Panc1 (cell line): ENCODE data around the gene SLC22A5. TPM values are rescaled to one million over a fixed set of nuclear protein-coding genes. Genes with fewer than 3 reads are reported as not detected.

Experiments
- ATAC-seq: fragments of 200-7000 bp; cut with Tn5 transposase; 2 replicates; pipeline ENCODE4 v1.9.1; 2020; ENCODE audit warnings: mild to moderate bottlenecking, moderate library complexity
- BruUV-seq: library from RNA; stranded (reverse); fragments of 400-500 nt; replicated peaks from 2 replicates; lab custom pipeline; 2021; lab: Mats Ljungman, UMichigan
- CTCF ChIA-PET: fragments of 300-600 bp; sonication (Branson Sonifier 250); formaldehyde crosslinking; loops from one replicate; lab custom pipeline; 2022; ENCODE audit warnings: antibody characterized with exemption; lab: Charles Lee
- POLR2A ChIA-PET: fragments of 300-600 bp; sonication (Branson Sonifier 250); formaldehyde crosslinking; loops from one replicate; lab custom pipeline; 2022; ENCODE audit warnings: antibody characterized with exemption; lab: Charles Lee
- DNase-seq: peaks from one replicate; pipeline ENCODE4 v3.0.0-alpha.2; 2010; ENCODE audit warnings: low read depth, low spot score
- H3K27ac ChIP-seq: 2 replicates; pipeline ENCODE4 v1.5.1; 2011; ENCODE audit warnings: mild to moderate bottlenecking, low read length, inconsistent platforms
- H3K27me3 ChIP-seq: fragments of 200-500 bp; sonication (Bioruptor generic); 2 replicates; pipeline ENCODE4 v1.6.0; 2014; ENCODE audit warnings: low read length, inconsistent platforms; ENCODE audit not compliant: control insufficient read depth, insufficient read depth
- H3K36me3 ChIP-seq: fragments of 200-500 bp; sonication (Bioruptor generic); 2 replicates; pipeline ENCODE4 v1.5.1; 2014; ENCODE audit warnings: inconsistent platforms, mild to moderate bottlenecking, low read length, moderate library complexity; ENCODE audit not compliant: control insufficient read depth, insufficient read depth
- H3K4me1 ChIP-seq: 2 replicates; pipeline ENCODE4 v1.5.1; 2011; ENCODE audit warnings: inconsistent platforms, mild to moderate bottlenecking, low read length, moderate library complexity; ENCODE audit not compliant: control insufficient read depth, insufficient read depth
- H3K4me3 ChIP-seq, 2 experiments: 2 replicates each; pipeline ENCODE4 v1.5.1; 2011 to 2012; ENCODE audit warnings: low read depth in 2 of 2, low read length in 2 of 2, mild to moderate bottlenecking in 2 of 2, inconsistent platforms in 1 of 2, moderate library complexity in 1 of 2
- H3K9me3 ChIP-seq: fragments of 200-500 bp; sonication (Bioruptor generic); 2 replicates; pipeline ENCODE4 v1.5.1; 2014; ENCODE audit warnings: low read depth, mild to moderate bottlenecking, inconsistent platforms, low read length, moderate library complexity; ENCODE audit not compliant: control insufficient read depth, insufficient read depth
- CTCF ChIP-seq: fragments of 450-650 bp; IDR thresholded peaks from 2 replicates; pipeline ENCODE4 v1.5.1; 2017; ENCODE audit warnings: mild to moderate bottlenecking
- POLR2AphosphoS5 ChIP-seq: IDR thresholded peaks from 2 replicates; pipeline ENCODE4 v1.6.1; 2012; ENCODE audit warnings: mild to moderate bottlenecking, low read depth, low read length, moderate library complexity
- REST ChIP-seq, 2 experiments: IDR thresholded peaks; 2 replicates each; pipeline ENCODE4 v1.6.1; 2011 to 2012; ENCODE audit warnings: low read depth in 2 of 2, control low read depth in 1 of 2, low read length in 1 of 2, mild to moderate bottlenecking in 1 of 2, moderate library complexity in 1 of 2; ENCODE audit not compliant: insufficient read depth in 1 of 2
- SIN3A ChIP-seq: IDR thresholded peaks from 2 replicates; pipeline ENCODE4 v1.6.1; 2012; ENCODE audit warnings: low read depth, mild to moderate bottlenecking, low read length, moderate library complexity, borderline replicate concordance; ENCODE audit not compliant: insufficient read depth
- TCF7L2 ChIP-seq: IDR thresholded peaks from 2 replicates; pipeline ENCODE4 v1.6.1; 2011; ENCODE audit warnings: mild to moderate bottlenecking, low read depth, low read length, inconsistent platforms
- in situ Hi-C: cut with HindIII; loops from 2 replicates; pipeline ENCODE4 v1.10.0; 2016; ENCODE audit warnings: low sequenced_read_pairs, low pct_unique_long_range_greater_than_20kb
- intact Hi-C: fragments of 100-400 bp; cut with micrococcal nuclease; formaldehyde crosslinking; loops from one replicate; pipeline ENCODE4 v1.10.0; 2022; ENCODE audit not compliant: unreplicated experiment
- total RNA-seq: library from RNA; stranded (reverse); gene quantifications from one replicate; pipeline ENCODE4 v1.2.1, GENCODE V29; 2021; ENCODE audit not compliant: unreplicated experiment

The SLC22A5 gene
- total RNA-seq, 1 experiment from 2014 or later: 9.5 TPM

DNA sequence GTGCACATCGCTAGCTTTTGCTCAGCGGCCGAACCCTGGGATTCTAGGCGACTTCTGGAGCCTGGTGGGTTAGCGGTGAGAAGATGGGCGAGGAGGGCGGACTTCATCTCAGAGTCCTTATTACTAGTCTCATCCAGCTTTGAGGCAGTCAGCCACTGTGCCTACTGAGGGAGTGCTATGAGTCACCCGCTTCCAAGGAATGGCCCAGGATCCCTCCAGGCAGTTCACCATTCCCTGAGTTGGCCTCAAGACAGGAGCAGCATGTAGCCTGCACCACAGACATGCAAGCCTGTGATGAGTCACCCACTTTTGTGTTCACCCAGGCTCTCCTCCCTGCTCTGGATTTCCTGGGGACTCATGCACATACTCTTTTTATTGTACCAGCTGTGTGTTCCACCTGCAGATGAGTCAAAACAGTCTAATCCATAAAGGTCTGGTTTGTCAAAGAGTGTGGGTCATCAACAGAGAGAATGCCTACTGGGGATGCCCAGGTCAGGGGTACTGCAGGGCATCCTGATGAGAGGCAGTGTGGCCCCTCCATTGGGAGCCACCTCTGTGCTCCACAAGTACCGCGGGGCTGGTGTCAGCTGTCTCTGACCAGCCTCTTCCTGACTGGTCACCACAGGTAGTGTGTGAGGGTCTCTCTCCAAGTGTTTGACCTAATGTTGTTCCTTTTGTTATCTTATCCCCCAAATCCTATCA lies 20.2 kb downstream of the SLC22A5 start:
- intact Hi-C loops (loop anchor here (10.0 kb wide), 1 partner anchor 435 kb away; no protein-coding TSS in a partner anchor), in situ Hi-C loops (loop anchor here (25.0 kb wide), 1 partner anchor 98 kb away; the partner anchor contains the start of gene IRF1)
- no TSS peak for BruUV-seq
- ATAC-seq: peak; percentile 90
- no peaks in the 10 kb centered on the region; the same call in 1 of the 2 replicates for H3K36me3 ChIP-seq
- peaks cover 40% of the 10 kb centered on the region for H3K4me1 ChIP-seq
- no peaks in the 10 kb centered on the region for H3K27me3 ChIP-seq
- peak; percentile 94 for DNase-seq
- no peak overlapping the region for H3K4me3 ChIP-seq
- ChIA-PET CTCF (interaction anchor here (0.7 to 4.2 kb wide), 2 partner anchors 38 to 111 kb away, joined by 3 to 20 read pairs; no protein-coding TSS in a partner anchor), POLR2A (interaction anchor here (0.6 kb wide), 1 partner anchor 96 kb away, joined by 3 read pairs; no protein-coding TSS in a partner anchor)
- H3K27ac ChIP-seq: peak overlapping the region; percentile 45
- no peaks in the 10 kb centered on the region for H3K9me3 ChIP-seq
- no peak for TF ChIP-seq CTCF
- TF ChIP-seq POLR2AphosphoS5: peak; percentile 73; the same call in 1 of the 2 replicates
- TF ChIP-seq SIN3A: no peak
- peak in 1 of 2 experiments; percentile 73; a peak in 2 of 4 replicates for TF ChIP-seq REST (IDR thresholded peaks at IDR 0.05; ENCODE audit: insufficient read depth in 1 of 2, low read depth in 2 of 2, low read length in 1 of 2)
- TF ChIP-seq TCF7L2: no peak

DNA sequence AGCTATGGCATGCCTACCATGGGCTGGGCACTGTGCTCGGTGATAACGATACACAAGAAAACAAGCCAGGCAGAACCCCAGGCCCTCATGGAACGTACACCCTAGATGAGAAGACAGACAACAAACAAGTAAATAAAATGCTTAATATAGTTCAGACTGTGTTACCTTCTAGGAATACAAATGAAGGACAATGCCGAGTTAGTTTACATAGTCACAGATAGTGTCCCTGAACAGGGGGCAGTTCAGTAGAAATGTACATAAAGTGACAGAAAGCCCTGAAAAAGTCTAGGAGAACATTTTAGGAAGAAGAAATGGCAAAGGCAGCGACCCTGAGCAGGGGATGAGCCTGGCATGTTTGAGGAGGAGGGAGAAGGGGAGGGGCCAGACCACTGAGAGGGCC lies 21.7 kb downstream of the SLC22A5 start:
- POLR2A ChIA-PET: no interaction called here
- in situ Hi-C loops (loop anchor here (25.0 kb wide), 1 partner anchor 96 kb away; the partner anchor contains the start of gene IRF1), intact Hi-C loops (no loop called here)
- TF ChIP-seq REST (IDR thresholded peaks at IDR 0.05; ENCODE audit: insufficient read depth in 1 of 2, low read depth in 2 of 2, low read length in 1 of 2): no peak
- no peak for TF ChIP-seq POLR2AphosphoS5
- no peak for TF ChIP-seq TCF7L2
- TF ChIP-seq SIN3A: no peak
- TF ChIP-seq CTCF: no peak
- Histone ChIP-seq H3K27ac (no peak overlapping the region; the same call in 1 of the 2 replicates), H3K4me1 (peaks cover 38% of the 10 kb centered on the region), H3K9me3 (no peaks in the 10 kb centered on the region), H3K27me3 (no peaks in the 10 kb centered on the region), H3K36me3 (no peaks in the 10 kb centered on the region; the same call in 1 of the 2 replicates), H3K4me3 (no peak overlapping the region)
- no TSS peak for BruUV-seq
- DNase-seq (no peak), ATAC-seq (no peak)
- CTCF ChIA-PET: no interaction called here
